ENCODE data around the gene PCYOX1L. TPM values are rescaled to one million over a fixed set of nuclear protein-coding genes. Genes with fewer than 3 reads are reported as not detected.

Gene PCYOX1L
- total RNA-seq, 4 donors from 2014 or later = 2.1 to 4.6 (median 3.1) TPM

DNA sequence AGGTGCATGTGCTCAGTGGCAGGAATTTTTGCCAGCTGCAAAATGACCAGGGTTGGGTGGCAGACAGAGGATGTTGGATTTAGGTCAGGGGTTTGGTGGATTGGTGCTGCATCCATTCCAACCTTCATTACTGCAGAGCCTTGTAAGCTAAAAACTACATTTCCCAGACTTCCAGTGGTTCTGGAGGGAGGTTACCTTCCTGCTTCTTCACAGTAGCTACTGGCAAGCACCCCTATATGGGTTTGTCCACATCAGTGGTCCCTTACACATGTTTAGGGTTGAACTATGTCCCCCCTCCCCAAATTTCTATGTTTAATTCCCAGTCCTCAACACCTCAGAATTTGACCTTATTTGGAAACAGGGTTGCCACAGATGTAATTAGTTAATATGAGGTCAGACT is 41.9 kb downstream of the PCYOX1L start:
- no peak for TF ChIP-seq POLR2A (IDR thresholded peaks at IDR 0.05)
- TF ChIP-seq, protein P1, sequence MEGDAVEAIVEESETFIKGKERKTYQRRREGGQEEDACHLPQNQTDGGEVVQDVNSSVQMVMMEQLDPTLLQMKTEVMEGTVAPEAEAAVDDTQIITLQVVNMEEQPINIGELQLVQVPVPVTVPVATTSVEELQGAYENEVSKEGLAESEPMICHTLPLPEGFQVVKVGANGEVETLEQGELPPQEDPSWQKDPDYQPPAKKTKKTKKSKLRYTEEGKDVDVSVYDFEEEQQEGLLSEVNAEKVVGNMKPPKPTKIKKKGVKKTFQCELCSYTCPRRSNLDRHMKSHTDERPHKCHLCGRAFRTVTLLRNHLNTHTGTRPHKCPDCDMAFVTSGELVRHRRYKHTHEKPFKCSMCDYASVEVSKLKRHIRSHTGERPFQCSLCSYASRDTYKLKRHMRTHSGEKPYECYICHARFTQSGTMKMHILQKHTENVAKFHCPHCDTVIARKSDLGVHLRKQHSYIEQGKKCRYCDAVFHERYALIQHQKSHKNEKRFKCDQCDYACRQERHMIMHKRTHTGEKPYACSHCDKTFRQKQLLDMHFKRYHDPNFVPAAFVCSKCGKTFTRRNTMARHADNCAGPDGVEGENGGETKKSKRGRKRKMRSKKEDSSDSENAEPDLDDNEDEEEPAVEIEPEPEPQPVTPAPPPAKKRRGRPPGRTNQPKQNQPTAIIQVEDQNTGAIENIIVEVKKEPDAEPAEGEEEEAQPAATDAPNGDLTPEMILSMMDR (IDR thresholded peaks at IDR 0.05) = no peak
- no peak overlapping the region for H3K4me3 ChIP-seq
- intact Hi-C loops (cut with DNase I) = no loop called here
- H3K9me3 ChIP-seq = no peaks in the 10 kb centered on the region
- H3K27ac ChIP-seq = peak overlapping the region in 3 of 4 donors; percentile 49 to 72 (median 62)
- H3K4me1 ChIP-seq = peaks cover 0 to 23% (median 5%) of the 10 kb centered on the region in 3 donors
- DNase-seq = no peak
- no peaks in the 10 kb centered on the region for H3K27me3 ChIP-seq
- H3K36me3 ChIP-seq = no peaks in the 10 kb centered on the region

DNA sequence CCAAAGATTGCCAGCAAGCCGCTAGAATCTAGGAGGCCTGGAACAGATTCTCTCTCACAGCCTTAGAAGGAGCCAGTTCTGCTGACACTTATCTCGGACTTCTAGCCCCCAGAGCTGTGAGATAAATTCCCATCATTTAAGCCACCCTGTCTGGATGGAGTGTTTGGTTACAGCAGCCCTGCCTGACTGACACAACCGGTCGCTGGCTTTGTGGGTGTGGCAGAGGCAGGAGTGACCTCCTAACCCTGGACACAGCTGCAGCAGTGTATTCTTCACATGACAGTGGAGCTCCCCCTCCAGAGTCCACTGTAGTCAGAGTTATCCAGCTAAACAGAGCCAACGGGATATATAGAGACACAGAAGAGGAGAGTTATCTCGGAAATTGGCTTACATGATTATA is 42.5 kb downstream of the PCYOX1L start:
- no peaks in the 10 kb centered on the region for H3K36me3 ChIP-seq
- no peaks in the 10 kb centered on the region for H3K9me3 ChIP-seq
- peak overlapping the region in 3 of 4 donors; percentile 49 to 72 (median 62) for H3K27ac ChIP-seq
- WGBS, 2 donors = 55 to 68% methylated on average over 5 to 6 of the region's 6 CpGs
- H3K4me1 ChIP-seq = peaks cover 0 to 28% (median 7%) of the 10 kb centered on the region in 3 donors
- no peak overlapping the region for H3K4me3 ChIP-seq
- intact Hi-C loops (cut with DNase I) = no loop called here
- H3K27me3 ChIP-seq = no peaks in the 10 kb centered on the region
- TF ChIP-seq, protein P1 (IDR thresholded peaks at IDR 0.05) = no peak
- TF ChIP-seq POLR2A (IDR thresholded peaks at IDR 0.05) = no peak
- DNase-seq = no peak

DNA sequence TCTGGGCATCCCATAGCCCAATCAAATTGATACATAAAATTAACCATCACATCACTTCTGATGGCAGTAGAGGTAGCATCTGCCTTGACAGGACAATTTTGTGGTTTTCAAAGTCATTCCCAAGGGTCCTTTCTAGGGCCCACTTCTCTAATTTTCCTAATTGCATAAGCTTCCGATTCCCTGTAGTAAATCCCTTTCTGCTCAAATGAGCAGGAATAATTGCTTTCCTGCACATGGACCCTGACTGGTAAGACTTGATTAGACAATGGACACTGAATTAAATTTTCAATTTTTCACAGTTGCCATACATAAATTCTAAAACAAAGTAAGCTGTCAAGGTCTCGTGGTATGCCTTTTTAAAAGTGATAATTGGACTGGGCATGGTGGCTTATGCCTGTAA is 43.2 kb downstream of the PCYOX1L start:
- no peaks in the 10 kb centered on the region for H3K27me3 ChIP-seq
- TF ChIP-seq, protein P1 (IDR thresholded peaks at IDR 0.05) = no peak
- TF ChIP-seq POLR2A (IDR thresholded peaks at IDR 0.05) = no peak
- H3K27ac ChIP-seq = peak overlapping the region in 2 of 4 donors; percentile 62 to 72
- WGBS, 2 donors = 77 to 79% methylated on average over 2 of the region's 2 CpGs
- intact Hi-C loops (cut with DNase I) = no loop called here
- H3K4me1 ChIP-seq = peaks cover 0 to 36% (median 9%) of the 10 kb centered on the region in 3 donors
- no peak overlapping the region for H3K4me3 ChIP-seq
- H3K9me3 ChIP-seq = no peaks in the 10 kb centered on the region
- H3K36me3 ChIP-seq = no peaks in the 10 kb centered on the region
- DNase-seq = no peak

DNA sequence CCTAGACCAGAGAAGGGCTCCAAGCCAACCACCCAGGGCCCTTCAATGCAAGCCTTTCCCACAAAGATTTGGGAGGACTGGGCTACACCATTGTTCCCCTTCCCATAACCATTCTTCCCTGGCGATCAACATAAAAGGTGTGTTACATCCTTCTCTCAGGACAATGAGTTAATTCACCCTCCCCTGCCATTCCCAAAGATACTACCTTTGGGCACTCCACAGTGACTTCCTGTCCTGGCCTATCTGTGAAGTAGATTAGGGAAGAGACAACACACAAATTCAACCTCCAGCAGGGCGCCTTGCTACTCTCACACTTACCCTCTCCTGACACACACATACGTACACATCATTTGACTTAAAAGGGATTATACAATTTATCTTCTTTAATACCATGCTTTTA is 44.4 kb downstream of the PCYOX1L start:
- TF ChIP-seq, protein P1 (IDR thresholded peaks at IDR 0.05) = no peak
- TF ChIP-seq POLR2A (IDR thresholded peaks at IDR 0.05) = no peak
- DNase-seq = no peak
- peak overlapping the region in 1 of 4 donors; percentile 5 for H3K27ac ChIP-seq
- H3K4me1 ChIP-seq = peaks cover 0 to 42% (median 9%) of the 10 kb centered on the region in 3 donors
- H3K36me3 ChIP-seq = no peaks in the 10 kb centered on the region
- WGBS, 2 donors = 94% methylated on average over 3 of the region's 3 CpGs
- intact Hi-C loops (cut with DNase I) = no loop called here
- H3K9me3 ChIP-seq = no peaks in the 10 kb centered on the region
- no peak overlapping the region for H3K4me3 ChIP-seq
- peaks cover 0 to under 1% (median 0%) of the 10 kb centered on the region in 4 donors for H3K27me3 ChIP-seq

DNA sequence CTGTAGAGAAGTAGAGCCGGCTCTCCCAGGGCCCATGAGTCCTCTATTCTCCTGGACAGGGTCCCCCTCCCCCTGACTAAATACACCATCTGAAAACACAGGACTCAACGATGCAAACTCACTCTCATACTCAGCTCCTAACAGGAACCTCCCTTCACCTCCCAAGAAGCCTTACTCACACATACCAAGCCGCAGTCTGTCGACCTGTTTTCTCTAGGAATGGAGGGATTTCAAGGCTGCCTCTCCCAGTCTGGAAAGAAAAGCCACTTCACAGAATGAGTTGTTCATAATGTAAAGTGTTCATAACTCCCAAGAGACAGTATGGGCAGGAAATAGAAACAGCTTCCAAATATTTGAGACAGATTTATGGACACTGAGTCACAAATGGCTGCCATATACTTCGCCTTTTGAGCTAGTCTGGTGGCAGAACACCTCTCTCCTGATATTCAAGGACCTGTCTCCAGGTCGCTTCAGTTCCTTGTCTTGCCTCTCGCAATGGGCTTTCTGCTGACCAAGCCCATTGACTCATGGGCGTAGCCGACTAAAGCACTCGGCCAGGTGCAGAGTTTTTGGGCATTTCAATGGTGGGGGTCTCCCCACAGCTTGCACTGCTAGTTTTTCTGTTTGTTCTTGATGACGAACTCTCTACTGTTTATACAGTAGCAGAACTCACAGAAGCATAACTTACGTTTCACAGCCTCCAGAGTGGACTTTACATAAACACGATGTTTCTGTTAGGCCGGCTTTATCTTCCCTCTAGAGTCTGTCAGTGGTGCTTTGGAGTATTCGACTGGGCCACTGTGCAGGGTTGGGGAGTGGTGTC is 46.3 kb downstream of the PCYOX1L start:
- intact Hi-C loops (cut with DNase I) = no loop called here
- Histone ChIP-seq H3K36me3 (no peaks in the 10 kb centered on the region), H3K4me1 (peaks cover 0 to 45% (median 9%) of the 10 kb centered on the region in 3 donors), H3K27ac (peak overlapping the region; percentile 71 to 90 (median 88)), H3K4me3 (peak overlapping the region in 1 of 4 donors; percentile 48), H3K27me3 (peaks cover 0 to 4% (median 0%) of the 10 kb centered on the region in 4 donors), H3K9me3 (no peaks in the 10 kb centered on the region)
- TF ChIP-seq, protein P1 (IDR thresholded peaks at IDR 0.05) = no peak
- no peak for TF ChIP-seq POLR2A (IDR thresholded peaks at IDR 0.05)
- DNase-seq = no peak
- 71 to 76% methylated on average over 12 to 15 of the region's 15 CpGs for WGBS, 2 donors

Measured in esophagus squamous epithelium (tissue), 5 donors.